HL-60/S4 (cell line): Measurements from ENCODE around the gene PLD1.

Experiments
- in situ Hi-C: fragments of 300-500 bp; cut with MboI; formaldehyde crosslinking; loops from 2 replicates; pipeline ENCODE4 v1.14.3; 2022; ENCODE audit warnings: low sequenced_read_pairs

The PLD1 gene

DNA sequence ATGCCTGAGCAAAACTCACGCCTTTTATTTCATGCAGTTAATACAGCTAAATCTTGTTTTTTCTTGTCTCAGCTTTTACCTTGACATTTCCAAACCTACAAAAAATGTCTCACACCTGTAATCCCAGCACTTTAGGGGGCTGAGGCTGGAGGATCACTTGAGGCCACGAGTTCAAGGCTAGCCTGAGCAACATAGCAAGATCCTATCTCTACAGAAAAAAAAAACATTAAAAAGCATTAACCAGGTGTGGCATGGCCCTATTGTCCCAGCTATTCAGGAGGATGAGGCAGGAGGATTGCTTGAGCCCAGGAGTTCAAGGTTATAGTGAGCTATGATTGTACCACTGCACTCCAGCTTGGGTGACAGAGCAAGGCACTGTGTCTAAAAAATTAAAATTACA is 29.0 kb upstream of the PLD1 start:
- in situ Hi-C loops, result no loop called here

DNA sequence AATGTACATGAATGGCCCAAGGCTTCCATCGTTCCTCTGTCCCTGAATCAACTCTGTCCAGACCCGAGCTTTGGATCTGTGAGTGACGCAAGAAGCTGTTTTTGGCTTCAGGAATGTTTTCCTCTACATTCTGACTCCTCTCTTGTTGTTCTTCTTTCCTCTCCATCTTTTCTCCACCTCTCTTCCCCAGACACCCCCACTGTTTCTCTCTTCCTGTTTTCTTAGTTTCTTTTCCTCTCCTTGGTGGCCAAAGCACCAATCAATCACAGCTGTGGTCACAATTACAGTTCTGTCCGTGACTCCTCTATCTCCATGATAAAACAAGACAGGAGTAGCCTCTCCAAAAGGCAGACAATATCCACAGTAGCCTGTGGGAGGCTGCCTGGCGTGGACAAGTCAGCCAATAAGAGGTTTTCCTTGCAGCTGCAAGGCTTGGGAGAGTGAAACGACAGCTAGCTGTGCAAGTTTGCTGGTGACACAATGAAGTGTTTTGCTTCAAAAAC is 28.0 kb upstream of the PLD1 start:
- in situ Hi-C loops, result no loop called here

DNA sequence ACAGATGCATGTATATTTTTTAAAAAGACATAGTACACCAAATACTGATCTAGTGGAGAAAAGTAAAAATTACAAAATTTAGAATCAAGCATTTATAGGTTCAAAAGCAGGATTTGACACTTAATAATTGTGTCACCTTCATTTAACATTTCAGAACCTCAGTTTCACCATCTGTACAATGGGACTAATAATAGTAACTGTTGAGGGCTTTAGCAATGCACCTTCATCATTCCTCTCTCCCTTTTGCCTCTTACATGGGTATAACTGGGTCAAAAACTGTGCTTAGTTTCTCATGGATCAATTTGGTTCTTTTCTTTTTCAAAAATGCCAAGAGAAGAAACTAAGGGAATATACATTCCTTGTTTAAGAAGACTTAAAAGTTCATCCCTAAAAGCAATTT is 27.4 kb upstream of the PLD1 start:
- in situ Hi-C loops, result no loop called here

DNA sequence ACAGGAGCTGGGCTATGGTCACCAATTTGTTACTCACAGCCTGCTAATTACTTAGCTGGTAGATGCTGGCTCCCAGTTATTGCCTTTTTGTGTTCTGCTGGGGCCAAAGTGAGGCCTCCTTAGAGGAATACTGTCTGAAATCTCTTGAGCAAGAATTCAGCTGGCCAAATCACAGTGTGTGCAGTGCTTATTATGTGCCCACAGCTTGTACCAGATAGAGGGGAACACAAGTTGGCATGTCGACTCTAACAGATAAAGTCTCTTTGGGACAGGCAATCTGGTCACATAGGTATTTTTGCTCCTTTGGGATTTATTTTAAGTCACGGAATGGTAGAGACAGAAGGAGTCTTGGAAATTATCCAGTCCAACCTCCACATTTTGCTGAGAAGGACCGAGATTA is 26.6 kb upstream of the PLD1 start:
- in situ Hi-C loops, result no loop called here

DNA sequence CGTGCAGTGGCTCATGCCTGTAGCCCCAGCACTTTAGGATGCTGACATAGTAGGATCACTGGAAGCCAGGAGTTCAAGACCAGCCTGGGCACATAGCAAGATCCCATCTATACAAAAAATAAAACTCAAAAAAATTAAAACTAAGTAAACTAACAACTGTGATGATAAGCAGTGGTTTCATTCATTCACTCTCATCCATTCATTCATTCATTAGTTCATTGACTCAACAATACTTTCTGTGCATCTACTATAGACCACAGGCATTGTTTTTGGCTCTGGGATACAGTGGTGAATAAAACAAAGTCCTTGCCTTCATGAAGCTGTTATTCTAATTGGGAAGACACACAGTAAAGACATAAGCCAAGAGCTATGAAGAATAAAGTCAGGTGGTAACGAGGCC is 25.3 kb upstream of the PLD1 start:
- in situ Hi-C loops, result no loop called here

DNA sequence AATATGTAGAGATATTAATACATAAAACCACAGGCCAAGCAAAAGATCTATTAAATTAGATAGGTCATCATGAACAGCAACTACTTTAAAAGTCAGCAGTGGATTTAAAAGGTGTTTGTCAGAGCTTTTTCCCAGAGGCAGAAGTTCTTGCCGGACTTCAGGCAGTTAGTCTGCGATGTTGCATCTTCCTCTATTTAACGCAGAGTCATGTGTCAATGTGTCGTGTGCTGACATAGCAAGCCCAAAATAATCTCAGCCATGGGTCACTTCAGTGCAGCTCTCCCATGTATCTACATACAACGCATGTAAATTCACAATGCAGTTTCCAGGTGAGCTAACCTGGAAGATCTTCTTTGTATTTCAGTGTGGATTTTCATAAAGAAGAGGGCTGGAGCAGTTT is 24.8 kb upstream of the PLD1 start:
- in situ Hi-C loops, result no loop called here

DNA sequence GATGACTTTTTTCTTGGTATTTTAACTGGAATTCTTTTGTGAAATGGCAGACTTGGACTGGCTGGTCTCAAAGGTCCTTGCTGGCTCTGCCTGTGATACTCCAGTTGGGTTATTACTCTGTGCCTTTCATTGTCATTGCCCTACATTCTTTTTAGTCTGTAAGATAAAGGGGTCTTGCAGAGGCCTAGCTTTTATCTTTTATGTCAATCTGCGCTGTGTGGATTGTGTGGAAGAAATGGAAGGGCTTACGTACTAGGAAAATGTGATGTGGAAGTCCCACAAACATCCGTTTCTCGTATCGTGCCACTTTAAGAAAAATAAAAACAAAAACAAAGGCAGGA is 24.1 kb upstream of the PLD1 start:
- in situ Hi-C loops, result no loop called here

DNA sequence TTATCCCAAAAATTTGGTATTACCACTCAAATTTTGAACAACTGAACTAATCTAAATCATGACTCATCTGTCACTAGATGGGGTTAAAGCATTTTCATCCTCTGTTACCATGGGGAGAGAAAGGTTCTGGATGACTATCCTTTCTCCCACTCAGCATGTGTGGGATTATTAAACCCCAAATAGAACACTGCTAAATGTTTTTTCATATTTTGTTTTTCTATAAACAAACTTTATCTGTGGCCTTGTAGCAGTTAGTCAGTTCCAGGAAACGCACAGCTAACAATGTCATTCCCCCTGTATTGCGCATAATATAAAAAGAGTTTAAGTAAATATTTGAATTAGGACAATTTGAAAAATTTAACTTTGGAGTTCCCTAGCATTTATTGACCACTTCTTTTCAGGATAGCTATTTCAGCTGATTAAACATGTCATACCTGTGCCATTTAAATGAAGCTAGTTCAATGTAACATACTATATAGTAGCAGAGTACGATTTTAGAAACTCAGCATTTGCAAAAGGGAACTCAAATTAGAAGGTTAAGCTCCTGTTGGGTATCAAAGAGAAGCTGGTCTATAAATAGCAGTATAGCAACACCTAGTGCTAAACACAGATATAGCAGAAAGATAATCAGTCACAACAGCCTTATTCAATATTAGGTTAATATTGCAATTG is 23.6 kb upstream of the PLD1 start:
- in situ Hi-C loops, result no loop called here

DNA sequence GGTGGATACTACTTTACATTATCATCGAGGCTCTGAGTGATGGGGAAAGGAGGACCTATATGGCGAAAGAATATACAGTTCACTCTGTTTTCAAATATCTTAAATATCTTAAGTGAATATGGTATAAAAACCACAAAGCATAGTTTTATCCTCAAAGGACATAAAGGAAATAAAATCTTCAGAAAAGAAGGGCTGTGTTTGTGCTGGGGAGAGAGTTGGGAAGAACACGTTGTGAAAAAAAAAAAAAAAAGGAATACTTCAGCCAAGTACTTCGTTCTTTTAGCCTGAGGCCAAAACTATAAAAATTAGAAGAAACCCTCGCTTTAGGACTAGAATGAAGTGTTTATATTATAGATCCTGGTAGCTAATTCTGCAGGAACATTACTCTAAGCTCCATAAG is 22.7 kb upstream of the PLD1 start:
- in situ Hi-C loops, result no loop called here

DNA sequence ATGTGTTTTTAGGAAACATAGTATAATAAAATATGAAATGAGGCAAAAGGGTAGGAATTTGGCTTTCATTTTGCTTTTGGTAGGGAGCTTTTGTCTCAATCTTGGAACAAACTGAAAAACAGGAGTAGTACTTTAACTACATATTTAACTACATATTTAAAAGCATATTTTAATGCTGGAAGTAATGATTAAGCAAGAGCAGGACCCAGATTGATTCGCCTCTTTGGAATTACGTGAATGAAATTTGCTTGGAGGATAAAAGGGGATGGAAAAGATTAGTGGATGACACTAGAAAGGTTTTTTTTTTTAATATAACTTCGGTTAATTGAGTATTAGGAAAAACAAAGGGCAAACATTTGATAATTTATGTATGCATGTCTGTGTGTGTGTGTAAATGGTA is 21.7 kb upstream of the PLD1 start:
- in situ Hi-C loops, result no loop called here

DNA sequence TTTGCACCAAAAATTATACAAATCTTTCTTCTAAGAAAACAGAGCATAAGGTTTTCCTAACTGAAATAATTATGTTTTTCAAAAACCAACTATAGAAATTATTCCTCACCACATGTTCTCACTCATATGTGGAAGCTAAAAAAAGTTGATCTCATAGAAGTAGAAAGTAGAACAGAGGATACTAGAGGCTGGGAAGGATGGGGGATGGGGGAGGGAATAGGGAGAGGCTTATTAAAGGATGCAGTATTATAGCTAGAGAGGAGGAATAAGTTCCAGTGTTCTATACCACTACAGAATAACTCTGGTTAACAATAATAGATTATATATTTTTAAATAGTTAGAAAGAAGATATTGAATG is 20.2 kb upstream of the PLD1 start:
- in situ Hi-C loops, result no loop called here

DNA sequence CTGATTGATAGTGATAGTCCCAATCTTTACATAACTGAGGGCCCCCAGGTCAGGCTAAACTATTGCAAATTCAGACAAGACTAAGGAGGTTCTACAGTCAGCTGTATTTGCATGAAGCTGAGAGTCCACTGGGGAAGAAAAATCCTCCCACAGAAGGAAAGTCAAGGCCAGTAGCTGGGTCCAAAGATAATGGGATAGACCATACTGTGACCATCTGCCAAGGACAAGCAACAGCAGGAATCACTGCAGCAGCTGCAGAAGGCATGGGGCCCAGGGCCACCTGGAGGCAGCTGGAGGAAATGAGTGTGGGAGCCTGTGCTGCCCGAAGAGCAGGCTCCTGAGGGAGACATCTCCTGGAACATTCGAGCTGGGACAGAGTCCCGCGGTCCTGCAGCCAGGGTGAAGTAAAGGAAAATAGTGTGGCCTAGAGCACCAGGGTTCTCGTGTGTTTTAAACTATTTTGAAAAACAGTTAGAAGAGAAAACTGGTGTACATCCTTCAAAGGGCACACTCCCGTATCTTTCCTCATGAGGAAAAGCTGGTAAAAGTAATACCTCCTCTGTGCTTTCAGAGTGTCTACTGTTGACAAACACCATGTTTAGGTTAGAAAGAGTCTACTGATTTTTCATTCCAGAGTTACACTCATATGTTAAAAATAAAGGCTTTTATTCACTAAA is 19.7 kb upstream of the PLD1 start:
- in situ Hi-C loops, result no loop called here

DNA sequence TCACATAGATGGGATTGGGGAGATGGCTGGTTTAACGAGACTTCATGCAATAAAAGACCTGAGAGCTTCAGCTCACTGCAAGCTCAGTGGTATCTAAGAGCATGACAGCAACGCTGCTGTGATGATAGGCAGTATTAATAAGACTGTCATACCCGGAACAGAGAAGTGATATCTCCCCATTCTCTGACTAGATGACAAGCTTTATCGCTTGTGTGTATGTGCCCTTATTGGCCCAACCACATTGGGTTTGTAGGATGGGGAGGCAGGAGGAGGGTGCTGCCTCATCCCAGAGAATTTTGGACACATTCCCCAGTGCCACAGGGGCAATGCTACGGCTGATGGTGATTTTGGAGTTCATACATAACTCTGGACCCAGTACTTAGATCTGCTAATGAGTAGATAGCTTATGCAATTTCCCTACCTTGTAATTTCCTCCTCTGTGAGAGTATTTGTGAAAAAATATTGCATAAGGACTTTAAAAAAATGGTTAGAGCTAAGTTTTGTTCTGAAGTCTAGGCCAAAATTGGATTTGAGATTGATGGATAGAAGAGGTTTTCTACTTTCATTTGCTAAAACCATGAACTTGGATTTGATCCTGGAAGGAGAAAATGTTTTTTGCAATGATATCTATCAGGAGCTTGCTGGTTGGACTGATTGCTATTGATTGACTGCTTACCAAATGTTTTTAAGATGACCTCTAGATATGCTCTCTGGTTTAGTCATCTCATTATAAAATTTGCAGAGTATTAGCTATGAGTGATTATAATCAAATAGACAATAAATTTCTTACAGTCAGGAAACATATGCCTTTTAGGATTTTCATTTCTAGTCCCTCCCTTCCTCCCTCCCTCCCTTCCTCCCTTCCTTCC is 18.9 kb upstream of the PLD1 start:
- in situ Hi-C loops, result no loop called here

DNA sequence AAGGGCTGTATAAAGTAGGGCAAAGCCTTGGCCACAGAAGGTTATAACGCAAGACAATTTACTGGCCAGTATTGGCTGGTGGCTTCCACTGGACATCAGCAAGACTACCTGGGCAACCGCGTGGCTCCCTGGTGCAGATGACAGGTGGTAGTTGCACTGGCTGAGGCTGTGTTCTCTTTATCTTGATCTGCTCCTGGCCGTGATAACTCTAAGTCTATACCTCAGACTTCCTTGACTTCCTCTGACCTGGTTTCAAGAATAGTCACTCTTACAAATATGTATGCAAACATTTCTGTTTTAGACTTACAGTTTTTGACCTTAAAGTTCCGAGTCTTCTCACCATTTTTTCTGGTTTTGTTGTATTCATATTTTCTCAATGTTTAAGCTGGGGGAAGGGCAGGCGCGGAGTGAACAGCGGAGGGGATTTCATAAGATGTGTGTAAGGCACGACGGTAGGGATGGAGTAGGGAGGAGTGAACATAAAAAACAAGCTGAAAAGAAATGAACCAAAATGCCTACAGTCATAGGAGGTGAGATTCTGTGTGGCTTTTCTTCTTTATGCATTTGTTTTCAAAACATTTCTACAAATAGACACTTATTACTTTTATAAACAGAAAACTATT is 17.7 kb upstream of the PLD1 start:
- in situ Hi-C loops, result no loop called here

DNA sequence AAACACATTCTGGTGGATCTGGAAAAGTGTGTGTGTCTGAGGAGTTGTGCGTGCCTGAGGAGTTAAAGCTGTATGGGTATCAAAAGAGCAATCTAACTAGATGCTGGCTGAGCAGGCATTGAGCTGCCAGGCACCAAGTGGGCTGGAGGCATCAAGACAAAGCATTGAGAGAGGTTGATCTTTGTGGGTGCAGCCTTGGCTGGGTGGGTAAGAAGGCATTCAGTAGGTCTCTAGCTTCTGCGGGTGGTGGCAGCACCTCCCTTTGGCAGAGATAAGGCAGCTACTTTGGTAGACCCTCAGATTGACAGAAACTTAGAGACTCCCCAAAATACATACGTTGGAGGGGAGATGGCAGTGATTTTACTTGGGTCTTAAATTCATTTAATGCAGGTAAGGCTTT is 17.1 kb upstream of the PLD1 start:
- in situ Hi-C loops, result no loop called here

DNA sequence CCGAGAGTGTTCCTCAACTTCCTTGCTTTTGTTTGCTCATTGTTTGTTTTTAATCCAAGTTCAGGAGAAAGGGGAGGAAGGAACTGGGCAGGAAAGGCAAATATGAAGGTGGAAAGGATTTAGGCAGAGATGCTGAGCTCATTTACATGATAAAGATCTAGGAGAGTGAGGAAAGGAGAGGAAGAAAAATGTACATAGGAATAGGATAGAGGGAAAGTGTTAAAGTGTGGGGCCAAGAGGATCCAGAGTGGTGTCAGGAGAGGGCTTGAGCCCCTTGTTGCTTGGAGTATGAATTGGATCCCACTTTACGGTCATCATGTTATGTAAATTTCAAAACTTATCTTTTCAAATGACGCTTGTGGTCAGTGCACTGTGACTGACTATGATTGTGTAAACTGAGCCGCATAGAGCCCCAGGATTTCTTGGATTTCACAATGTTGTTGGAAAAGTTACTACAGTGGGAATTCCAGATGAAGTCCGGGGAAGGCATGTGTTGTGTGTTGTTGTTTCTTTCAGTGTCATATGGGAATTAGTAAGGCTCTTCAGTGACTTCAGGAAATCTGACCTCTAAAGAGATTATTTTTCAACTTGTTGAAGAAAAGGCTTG is 15.0 kb upstream of the PLD1 start:
- in situ Hi-C loops, result no loop called here

DNA sequence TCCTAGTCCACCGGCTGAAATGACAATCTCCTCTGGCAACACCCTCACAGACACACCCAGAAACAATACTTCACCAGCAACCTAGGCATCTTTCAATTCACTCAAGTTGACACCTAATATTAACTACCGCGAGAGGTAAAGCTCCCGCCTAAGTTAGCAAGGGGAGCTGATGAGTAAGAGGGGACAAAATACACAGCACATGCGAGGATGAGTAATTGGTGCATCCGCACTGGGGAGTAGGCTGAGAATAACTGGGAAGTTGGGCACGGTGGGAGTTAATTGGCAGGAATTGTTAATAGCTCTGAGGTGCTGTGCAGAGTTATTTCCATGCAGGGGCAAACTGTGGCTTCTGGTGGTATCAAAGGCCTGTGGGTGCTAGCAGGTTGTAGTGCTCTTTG is 14.5 kb upstream of the PLD1 start:
- in situ Hi-C loops, result no loop called here

DNA sequence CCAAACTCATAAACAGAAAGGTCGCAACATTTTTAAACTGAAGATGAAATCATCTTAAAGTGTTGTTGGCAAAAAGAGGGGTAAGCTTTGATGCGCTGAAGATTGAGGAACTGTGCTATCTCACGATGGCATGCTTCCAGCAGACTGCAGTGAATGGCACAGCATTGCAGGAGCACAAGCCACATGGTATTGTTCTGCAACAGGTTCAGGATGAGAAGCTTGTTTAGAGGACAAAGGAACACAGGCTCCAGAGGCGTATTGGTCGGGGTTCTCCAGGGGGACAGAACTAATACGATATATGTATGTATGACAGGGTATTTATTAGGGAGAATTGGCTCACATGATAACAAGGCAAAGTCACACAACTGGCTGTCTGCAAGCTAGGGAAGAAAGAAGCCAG is 13.8 kb upstream of the PLD1 start:
- in situ Hi-C loops, result no loop called here

DNA sequence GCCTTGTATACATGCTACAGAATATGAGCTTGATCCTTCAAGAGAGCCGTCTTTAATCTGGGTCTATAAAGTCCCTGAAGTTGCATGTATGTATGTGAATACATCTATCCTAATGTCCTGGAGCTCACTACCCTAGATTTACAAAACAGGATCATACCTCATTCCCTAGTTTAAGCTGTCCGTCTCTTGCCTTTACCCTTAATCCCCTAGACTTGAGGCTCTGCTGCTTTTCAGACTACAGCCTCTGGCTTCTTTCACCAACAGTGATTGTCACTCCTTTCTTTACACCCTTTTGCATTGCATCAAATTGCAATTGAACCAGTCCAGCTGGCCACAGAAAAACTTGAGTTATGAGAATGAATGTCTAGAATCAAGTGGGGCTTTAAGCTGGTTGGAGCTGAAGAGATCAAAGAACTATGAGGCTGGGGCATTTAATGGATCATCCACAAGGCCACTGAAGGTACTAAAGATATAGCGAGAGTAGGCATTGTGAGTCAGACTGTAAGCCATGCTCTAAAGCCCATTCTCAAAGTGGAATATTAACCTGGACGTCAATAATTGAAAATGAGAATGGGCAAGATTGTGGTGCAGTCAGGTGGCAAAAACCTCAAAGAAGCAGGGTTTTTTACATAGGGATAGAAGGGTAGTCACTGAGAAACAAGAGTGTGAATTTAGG is 12.3 kb upstream of the PLD1 start:
- in situ Hi-C loops, result no loop called here

DNA sequence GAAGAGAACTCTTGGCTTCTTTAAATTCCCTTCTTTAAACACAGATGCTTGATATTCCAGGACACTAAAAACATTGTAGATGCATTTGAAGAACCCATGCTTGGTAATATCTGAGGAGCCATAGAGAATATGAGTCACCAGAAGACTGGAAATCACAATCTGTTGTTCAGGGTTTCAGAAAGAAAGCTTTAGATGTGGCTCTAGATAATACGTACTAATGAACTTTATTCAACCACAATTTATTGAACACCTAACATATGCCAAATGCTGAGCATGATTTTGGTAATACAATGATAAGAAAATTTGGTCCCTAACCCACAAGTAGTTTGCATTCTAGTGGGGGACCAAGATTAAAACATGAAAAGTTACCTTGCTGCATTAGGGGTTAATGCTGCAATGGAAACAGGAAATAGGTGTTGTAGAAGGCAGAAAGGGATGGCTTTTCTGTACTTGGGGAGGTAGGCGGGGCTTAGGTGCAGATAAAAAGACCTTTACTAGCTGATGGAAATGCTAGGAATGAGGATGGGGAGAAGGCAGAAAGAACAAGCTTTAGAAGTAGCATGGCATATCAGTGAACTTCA is 11.6 kb upstream of the PLD1 start:
- in situ Hi-C loops, result no loop called here
